ENCODE results near the gene CDKN2AIP. TPM values are rescaled to one million over a fixed set of nuclear protein-coding genes. Genes with fewer than 3 reads are reported as not detected.
A peak's percentile ranks its signal among the peaks of the same experiment; 100 is the strongest.

The CDKN2AIP gene
- total RNA-seq, 4 donors from 2014 or later = 18.6 to 42.0 (median 31.0) TPM

DNA sequence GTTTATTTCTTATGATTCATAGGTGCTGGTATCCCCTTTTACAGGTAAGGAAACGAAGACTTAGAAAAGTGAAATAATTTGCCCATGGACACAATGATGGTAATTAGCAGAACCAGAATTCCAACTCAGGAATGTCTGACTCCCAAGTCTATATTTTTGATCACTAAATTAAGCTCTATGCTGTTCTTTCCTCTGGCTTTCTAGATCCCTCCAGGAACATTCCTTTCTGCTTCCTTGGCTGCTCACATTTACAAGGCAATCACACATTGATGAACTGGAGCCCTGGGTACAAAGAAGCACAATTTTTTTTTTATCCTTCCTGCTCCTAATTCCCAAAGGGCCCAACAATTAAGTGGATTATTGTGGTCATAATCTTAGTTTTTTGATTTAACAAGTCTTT, 7.0 kb upstream of the CDKN2AIP start:
- peaks cover 0 to under 1% (median 0%) of the 10 kb centered on the region in 4 donors for H3K4me1 ChIP-seq
- H3K4me3 ChIP-seq = no peak overlapping the region
- H3K9me3 ChIP-seq = no peaks in the 10 kb centered on the region
- 82 to 91% methylated on average over 1 of the region's 1 CpG for WGBS, 2 donors
- no peaks in the 10 kb centered on the region for H3K36me3 ChIP-seq
- DNase-seq (ENCODE audit: low spot score in 2 of 2) = no peak
- H3K27ac ChIP-seq = no peak overlapping the region
- TF ChIP-seq POLR2A (IDR thresholded peaks at IDR 0.05) (no peak), EP300 (IDR thresholded peaks at IDR 0.05) (no peak), CTCF (IDR thresholded peaks at IDR 0.05) (no peak)
- H3K27me3 ChIP-seq = no peaks in the 10 kb centered on the region

DNA sequence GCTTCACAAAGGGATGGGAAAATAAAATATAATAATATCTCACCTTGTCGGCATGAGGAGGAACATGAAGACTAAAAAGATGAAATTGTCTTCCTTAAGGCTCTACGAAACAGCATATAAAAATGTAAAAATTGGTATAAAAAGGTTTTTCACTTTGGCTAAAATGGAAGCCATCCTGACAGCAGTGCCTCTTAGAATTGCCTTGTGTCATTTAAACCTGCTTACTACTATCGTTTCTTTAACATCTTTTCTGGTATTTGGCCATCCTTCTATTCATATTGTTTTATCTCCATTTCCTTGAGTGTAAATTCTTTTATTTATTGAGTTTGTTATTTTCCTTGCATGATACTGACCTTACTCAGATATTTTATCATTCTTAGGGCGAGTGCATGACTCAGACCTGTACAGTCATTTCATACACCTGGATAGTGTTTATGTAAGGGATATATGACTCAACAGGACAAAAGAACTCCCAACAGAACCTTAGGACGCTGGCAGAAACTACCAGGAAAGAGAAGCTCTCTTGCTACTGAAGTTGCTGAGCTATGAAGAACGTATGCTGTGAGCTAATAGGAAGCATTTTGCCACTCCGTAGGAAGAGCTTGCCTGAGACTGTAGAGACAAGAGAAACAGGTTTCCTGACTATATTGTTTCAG, 5.8 kb upstream of the CDKN2AIP start:
- H3K4me3 ChIP-seq = no peak overlapping the region
- 77 to 81% methylated on average over 7 of the region's 7 CpGs for WGBS, 2 donors
- H3K27ac ChIP-seq = peak overlapping the region in 1 of 4 donors; percentile 59
- no peak for DNase-seq (ENCODE audit: low spot score in 2 of 2)
- no peaks in the 10 kb centered on the region for H3K36me3 ChIP-seq
- no peaks in the 10 kb centered on the region for H3K27me3 ChIP-seq
- TF ChIP-seq EP300 (IDR thresholded peaks at IDR 0.05) (no peak), POLR2A (IDR thresholded peaks at IDR 0.05) (no peak), CTCF (IDR thresholded peaks at IDR 0.05) (no peak)
- no peaks in the 10 kb centered on the region for H3K9me3 ChIP-seq
- peaks cover 0 to 12% (median 5%) of the 10 kb centered on the region in 4 donors for H3K4me1 ChIP-seq

DNA sequence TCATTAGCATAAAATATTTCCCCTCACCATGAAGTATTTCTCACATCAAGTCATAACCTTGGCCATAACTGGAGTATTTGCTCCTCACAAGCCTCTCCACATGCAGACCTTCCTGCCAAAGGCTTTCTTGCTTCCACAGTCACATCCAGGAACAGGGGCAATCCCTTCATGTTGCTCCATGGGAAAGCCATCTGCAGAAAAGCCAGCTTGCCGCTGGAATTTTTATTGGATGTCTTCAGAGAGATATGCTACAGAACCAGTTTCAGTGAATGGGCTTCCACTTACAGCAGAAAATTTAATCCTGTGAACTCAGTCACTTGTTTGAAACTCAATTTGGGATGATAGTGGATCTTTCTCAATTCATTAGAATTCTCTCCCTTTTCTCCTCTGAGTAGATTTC, 3.2 kb upstream of the CDKN2AIP start:
- WGBS, 2 donors = 59 to 81% methylated on average over 1 of the region's 1 CpG
- TF ChIP-seq EP300 (IDR thresholded peaks at IDR 0.05) (no peak), POLR2A (IDR thresholded peaks at IDR 0.05) (no peak), CTCF (IDR thresholded peaks at IDR 0.05) (no peak)
- Histone ChIP-seq H3K4me3 (no peak overlapping the region), H3K9me3 (no peaks in the 10 kb centered on the region), H3K4me1 (peaks cover 0 to 23% (median 13%) of the 10 kb centered on the region in 4 donors), H3K27me3 (no peaks in the 10 kb centered on the region), H3K36me3 (peaks cover 0 to 3% (median 2%) of the 10 kb centered on the region in 3 donors), H3K27ac (no peak overlapping the region)
- no peak for DNase-seq (ENCODE audit: low spot score in 2 of 2)

- H3K36me3 ChIP-seq = peaks cover 0 to 13% (median 12%) of the 10 kb centered on the region in 3 donors
- no peaks in the 10 kb centered on the region for H3K9me3 ChIP-seq
- peak overlapping the region; percentile 86 to 91 (median 88) for H3K4me3 ChIP-seq
- peak overlapping the region; percentile 92 to 97 (median 94) for H3K27ac ChIP-seq
- peaks cover 0 to 47% (median 24%) of the 10 kb centered on the region in 4 donors for H3K4me1 ChIP-seq
- TF ChIP-seq EP300 (IDR thresholded peaks at IDR 0.05) (no peak), CTCF (IDR thresholded peaks at IDR 0.05) (peak in 1 of 5 experiments; percentile 23), POLR2A (IDR thresholded peaks at IDR 0.05) (no peak)
- WGBS, 2 donors = 1 to 5% methylated on average over 9 to 30 of the region's 30 CpGs
- peak; percentile 24 to 33 for DNase-seq (ENCODE audit: low spot score in 2 of 2)
- no peaks in the 10 kb centered on the region for H3K27me3 ChIP-seq
Measured at GRCh38 chr4:183443655-183444213, 702 bp upstream of the CDKN2AIP start.

DNA sequence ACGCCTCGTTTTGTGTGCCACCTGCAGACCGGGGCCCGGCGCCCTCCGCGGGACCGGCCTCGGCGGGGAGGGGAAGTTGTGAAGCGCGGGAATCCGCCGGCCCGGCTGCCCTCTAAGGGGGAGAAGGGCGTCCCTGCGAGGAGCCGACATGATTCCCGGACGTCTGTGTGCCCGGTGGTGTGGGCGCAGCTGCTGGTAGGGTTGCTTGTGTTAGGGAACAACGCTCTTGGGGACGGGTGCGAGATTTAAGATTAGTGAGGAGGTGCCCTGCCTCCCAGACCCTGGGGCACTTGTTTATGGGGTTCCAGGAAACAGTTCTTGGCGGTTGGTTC, 627 bp downstream of the CDKN2AIP start:
- Histone ChIP-seq H3K36me3 (peaks cover 0 to 21% (median 12%) of the 10 kb centered on the region in 3 donors), H3K4me3 (peak overlapping the region; percentile 86 to 91 (median 88)), H3K9me3 (no peaks in the 10 kb centered on the region), H3K4me1 (peaks cover 0 to 52% (median 26%) of the 10 kb centered on the region in 4 donors), H3K27ac (peak overlapping the region; percentile 92 to 97 (median 94)), H3K27me3 (no peaks in the 10 kb centered on the region)
- 0 to 1% methylated on average over 4 to 23 of the region's 26 CpGs for WGBS, 2 donors
- peak; percentile 7 to 16 for DNase-seq (ENCODE audit: low spot score in 2 of 2)
- no peak for TF ChIP-seq EP300 (IDR thresholded peaks at IDR 0.05)
- TF ChIP-seq POLR2A (IDR thresholded peaks at IDR 0.05) = no peak
- no peak for TF ChIP-seq CTCF (IDR thresholded peaks at IDR 0.05)

Data from tibial nerve (tissue), 4 donors.